HG03565 (cell line): ENCODE measurements around the gene GRM6.

Experiments used
- ATAC-seq: cut with Tn5 transposase; IDR thresholded peaks from one replicate; pipeline ENCODE4 v1.9.1; 2021; ENCODE audit warnings: mild to moderate bottlenecking, moderate library complexity; ENCODE audit not compliant: unreplicated experiment

GRM6 gene

DNA sequence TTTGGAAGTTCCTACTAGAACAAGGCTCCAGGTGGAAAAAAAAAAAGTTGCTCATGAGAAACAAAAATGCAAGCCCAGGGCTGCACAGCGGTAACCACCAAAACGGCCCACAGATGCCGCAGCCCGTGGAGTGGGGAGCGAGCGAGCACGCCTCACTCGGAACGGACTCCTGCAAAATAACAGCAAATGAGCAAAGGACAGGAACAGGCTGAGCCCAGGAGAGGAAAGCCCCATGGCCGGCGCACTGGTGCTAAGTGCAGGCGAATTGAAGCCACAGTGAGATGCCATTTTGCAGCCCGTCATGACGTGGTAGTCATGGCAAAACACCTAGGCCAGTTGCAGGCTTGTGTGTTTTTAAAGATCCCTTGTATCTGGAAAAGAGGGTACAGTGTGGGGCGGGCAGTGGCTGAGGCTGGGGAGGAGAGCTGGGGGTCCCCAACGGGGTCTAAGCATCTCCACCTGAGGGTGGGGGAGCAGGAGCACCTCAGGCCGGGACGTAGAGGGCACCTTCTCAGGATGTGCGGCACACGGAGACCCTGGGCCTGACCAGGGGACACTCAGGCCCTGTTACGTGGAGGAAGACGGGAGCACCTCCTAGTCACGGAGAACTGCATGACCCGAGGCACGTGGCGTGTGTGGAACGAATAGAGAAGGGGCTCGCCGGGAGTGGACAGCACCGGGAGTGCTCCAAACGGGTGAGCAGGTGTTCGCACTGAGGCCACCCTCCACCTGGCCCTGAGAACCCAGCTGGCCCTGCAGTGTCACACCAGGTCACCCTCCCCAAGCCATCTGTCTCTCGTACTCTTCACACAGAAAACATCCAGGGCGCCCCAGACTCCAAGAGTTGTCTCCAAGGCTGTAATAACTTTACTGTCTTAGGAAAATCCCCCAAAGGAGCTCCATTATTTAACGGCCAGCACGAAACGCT is 10.7 kb downstream of the GRM6 start:
- ATAC-seq = no peak

- ATAC-seq = no peak
Observed at GRCh38 chr5:178983728-178984127, 11.4 kb downstream of the GRM6 start.

- no peak for ATAC-seq
Observed at GRCh38 chr5:178982941-178983340, 12.2 kb downstream of the GRM6 start.

DNA sequence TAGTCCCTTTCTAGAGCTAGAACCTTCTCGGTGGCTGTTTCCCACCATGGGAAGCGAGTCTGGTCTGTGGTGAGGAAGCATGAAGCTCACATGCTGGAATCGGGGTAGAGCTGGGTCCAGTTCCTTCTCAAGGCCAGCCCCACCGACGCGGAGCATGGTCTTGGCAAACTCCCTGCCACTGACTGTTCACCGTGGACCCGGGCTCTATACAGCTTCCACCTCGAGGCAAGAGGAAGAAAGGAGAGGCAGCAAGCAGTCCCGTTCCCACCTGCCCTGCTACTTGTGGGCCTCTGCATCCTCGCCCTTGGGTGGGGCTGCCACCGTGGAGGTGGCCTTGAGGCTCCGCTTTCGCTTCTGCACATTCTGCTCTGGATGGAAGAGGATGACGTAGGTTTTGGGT is 13.7 kb downstream of the GRM6 start:
- ATAC-seq = no peak

DNA sequence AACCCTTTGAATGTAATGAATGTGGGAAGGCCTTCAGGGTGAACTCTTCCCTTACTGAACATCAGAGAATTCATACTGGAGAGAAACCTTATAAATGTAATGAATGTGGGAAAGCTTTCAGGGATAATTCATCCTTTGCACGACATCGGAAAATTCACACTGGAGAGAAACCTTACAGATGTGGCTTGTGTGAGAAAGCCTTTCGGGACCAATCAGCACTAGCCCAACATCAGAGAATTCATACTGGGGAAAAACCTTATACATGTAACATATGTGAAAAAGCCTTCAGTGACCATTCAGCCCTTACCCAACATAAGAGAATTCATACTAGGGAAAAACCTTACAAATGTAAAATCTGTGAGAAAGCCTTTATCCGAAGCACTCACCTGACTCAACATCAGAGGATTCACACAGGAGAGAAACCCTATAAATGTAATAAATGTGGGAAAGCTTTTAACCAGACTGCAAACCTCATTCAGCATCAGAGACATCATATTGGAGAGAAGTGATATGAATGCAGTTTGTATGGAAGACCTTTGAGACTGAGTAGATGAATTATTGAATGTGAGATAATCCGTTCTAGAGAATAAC is 29.6 kb downstream of the GRM6 start:
- ATAC-seq = no peak

DNA sequence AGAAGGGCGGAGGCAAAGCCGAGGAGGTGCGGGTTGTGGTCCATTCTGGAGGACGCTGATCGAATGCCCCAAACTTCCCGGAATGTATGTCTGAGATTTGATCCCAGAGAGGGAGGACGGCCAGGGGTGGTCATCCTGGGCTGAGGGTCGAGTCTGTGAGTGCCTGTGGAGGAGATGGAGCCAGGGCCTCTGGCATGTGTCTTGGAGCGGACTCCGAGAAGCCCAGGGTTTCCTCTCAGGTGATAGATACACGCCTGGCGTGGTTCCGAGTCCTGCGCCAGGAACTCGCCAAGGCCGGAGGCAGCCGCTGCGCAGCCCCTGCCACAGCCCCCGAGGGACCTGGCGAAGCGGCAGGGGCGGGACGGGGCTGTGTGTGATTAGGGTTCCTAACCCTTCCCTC is 53.8 kb downstream of the GRM6 start:
- ATAC-seq = no peak

- ATAC-seq = no peak
Observed at GRCh38 chr5:178940569-178941360, 54.4 kb downstream of the GRM6 start, which contains the start of gene ZNF454. ZNF454 (plus strand) TSS chr5:178941198; CDS start chr5:178942792, 1,594 bp downstream.

DNA sequence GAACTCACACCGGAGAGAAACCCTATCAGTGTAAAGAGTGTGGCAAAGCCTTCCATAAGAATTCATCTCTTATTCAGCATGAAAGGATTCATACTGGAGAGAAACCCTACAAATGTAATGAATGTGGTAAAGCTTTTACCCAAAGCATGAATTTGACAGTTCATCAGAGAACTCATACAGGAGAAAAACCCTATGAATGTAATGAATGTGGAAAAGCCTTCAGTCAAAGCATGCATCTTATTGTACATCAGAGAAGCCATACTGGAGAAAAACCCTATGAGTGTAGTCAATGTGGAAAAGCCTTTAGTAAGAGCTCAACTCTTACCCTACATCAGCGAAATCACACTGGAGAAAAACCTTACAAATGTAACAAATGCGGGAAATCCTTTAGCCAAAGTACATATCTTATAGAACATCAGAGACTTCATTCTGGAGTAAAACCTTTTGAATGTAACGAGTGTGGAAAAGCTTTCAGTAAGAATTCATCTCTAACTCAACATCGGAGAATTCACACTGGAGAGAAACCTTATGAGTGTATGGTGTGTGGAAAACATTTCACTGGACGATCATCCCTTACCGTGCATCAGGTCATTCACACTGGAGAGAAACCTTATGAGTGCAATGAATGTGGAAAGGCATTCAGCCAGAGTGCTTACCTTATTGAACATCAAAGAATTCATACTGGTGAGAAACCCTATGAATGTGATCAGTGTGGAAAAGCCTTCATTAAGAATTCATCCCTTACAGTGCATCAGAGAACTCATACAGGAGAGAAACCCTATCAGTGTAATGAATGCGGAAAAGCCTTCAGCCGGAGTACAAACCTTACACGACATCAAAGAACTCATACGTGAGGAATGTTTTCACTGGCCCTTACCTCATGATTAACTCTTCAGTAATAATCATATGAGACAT is 63.0 kb downstream of the GRM6 start:
- no peak for ATAC-seq
